ENCODE results near the gene FAAP100.

FAAP100 gene

GRCh38 chr17:81577278-81578000 lies 25.3 kb upstream of the FAAP100 start:
- DNase-seq: no peak

- DNase-seq: peak; percentile 92
Measured at GRCh38 chr17:81576621-81577277, 24.6 kb upstream of the FAAP100 start.

- DNase-seq: no peak
Measured at GRCh38 chr17:81575836-81576235, 23.7 kb upstream of the FAAP100 start.

GRCh38 chr17:81574643-81574956 lies 22.4 kb upstream of the FAAP100 start:
- DNase-seq: no peak

GRCh38 chr17:81573794-81574642 lies 21.9 kb upstream of the FAAP100 start:
- DNase-seq: no peak

- DNase-seq: no peak
Measured at GRCh38 chr17:81572563-81573168, 20.5 kb upstream of the FAAP100 start.

- DNase-seq: no peak
Measured at GRCh38 chr17:81570964-81571363, 18.8 kb upstream of the FAAP100 start.

GRCh38 chr17:81569986-81570514 lies 17.9 kb upstream of the FAAP100 start:
- DNase-seq: no peak

- no peak for DNase-seq
Measured at GRCh38 chr17:81568416-81568815, 16.3 kb upstream of the FAAP100 start.

GRCh38 chr17:81567191-81567590 lies 15.0 kb upstream of the FAAP100 start:
- no peak for DNase-seq

- peak; percentile 99 for DNase-seq
Measured at GRCh38 chr17:81566461-81567126, 14.4 kb upstream of the FAAP100 start.

- no peak for DNase-seq
Measured at GRCh38 chr17:81565231-81565630, 13.1 kb upstream of the FAAP100 start.

- no peak for DNase-seq
Measured at GRCh38 chr17:81564778-81565177, 12.6 kb upstream of the FAAP100 start.

GRCh38 chr17:81563861-81564586 lies 11.9 kb upstream of the FAAP100 start:
- DNase-seq: no peak

- DNase-seq: peak; percentile 72
Measured at GRCh38 chr17:81561494-81561885, 9.3 kb upstream of the FAAP100 start.

- DNase-seq: peak; percentile 29
Measured at GRCh38 chr17:81558941-81559806, 7.0 kb upstream of the FAAP100 start.

- no peak for DNase-seq
Measured at GRCh38 chr17:81558115-81558468, 5.9 kb upstream of the FAAP100 start.

- DNase-seq: no peak
Measured at GRCh38 chr17:81557276-81558114, 5.3 kb upstream of the FAAP100 start.

- DNase-seq: no peak
Measured at GRCh38 chr17:81556863-81557262, 4.7 kb upstream of the FAAP100 start.
